Trophoblast cell (in vitro differentiated cells and primary cell): Measurements from ENCODE around the gene FOXK2.

Experiments
- DNase-seq, 2 donors: peaks; one replicate each; pipeline ENCODE4 v3.0.0-alpha.2; 2016
- H2AFZ ChIP-seq: 2 replicates; pipeline ENCODE4 v1.6.1; 2013; ENCODE audit warnings: low read length, moderate library complexity, mild to moderate bottlenecking; ENCODE audit not compliant: insufficient read depth, poor library complexity
- H2AK5ac ChIP-seq: 2 replicates; pipeline ENCODE4 v1.6.1; 2013; ENCODE audit warnings: mild to moderate bottlenecking, low read length
- H2BK120ac ChIP-seq: 2 replicates; pipeline ENCODE4 v1.6.1; 2013; ENCODE audit warnings: low read length, mild to moderate bottlenecking, moderate library complexity; ENCODE audit not compliant: insufficient read depth, poor library complexity
- H2BK12ac ChIP-seq: 2 replicates; pipeline ENCODE4 v1.6.1; 2013; ENCODE audit warnings: mild to moderate bottlenecking, low read length, moderate library complexity
- H2BK5ac ChIP-seq: 2 replicates; pipeline ENCODE4 v1.6.1; 2013; ENCODE audit warnings: low read length, low read depth, moderate library complexity, mild to moderate bottlenecking; ENCODE audit not compliant: poor library complexity
- H3K14ac ChIP-seq: 2 replicates; pipeline ENCODE4 v1.6.1; 2013; ENCODE audit warnings: mild to moderate bottlenecking, low read length
- H3K18ac ChIP-seq: 2 replicates; pipeline ENCODE4 v1.6.1; 2013; ENCODE audit warnings: mild to moderate bottlenecking, low read length
- H3K23ac ChIP-seq: 2 replicates; pipeline ENCODE4 v1.6.1; 2013; ENCODE audit warnings: low read length
- H3K27ac ChIP-seq: 2 replicates; pipeline ENCODE4 v1.5.1; 2013; ENCODE audit warnings: low read depth, mild to moderate bottlenecking, inconsistent platforms, low read length, moderate library complexity
- H3K27me3 ChIP-seq: 2 replicates; pipeline ENCODE4 v1.6.1; 2013; ENCODE audit warnings: inconsistent platforms, mild to moderate bottlenecking, low read length, moderate library complexity; ENCODE audit not compliant: insufficient read depth
- H3K36me3 ChIP-seq, 2 experiments: 1 replicate in 1 of 2; 2 replicates in 1 of 2; pipeline ENCODE4 v1.6.1; 2013; ENCODE audit warnings: low read length in 2 of 2, mild to moderate bottlenecking in 2 of 2, moderate library complexity in 1 of 2; ENCODE audit not compliant: insufficient read depth in 2 of 2, control insufficient read depth in 1 of 2
- H3K4ac ChIP-seq: 2 replicates; pipeline ENCODE4 v1.6.1; 2013; ENCODE audit warnings: low read depth, mild to moderate bottlenecking, low read length, moderate library complexity
- H3K4me1 ChIP-seq, 2 experiments: 1 replicate in 1 of 2; 2 replicates in 1 of 2; pipeline ENCODE4 v1.6.1; 2013; ENCODE audit warnings: low read length in 2 of 2, mild to moderate bottlenecking in 2 of 2, moderate library complexity in 1 of 2; ENCODE audit not compliant: insufficient read depth in 2 of 2, control insufficient read depth in 1 of 2
- H3K4me2 ChIP-seq: 2 replicates; pipeline ENCODE4 v1.6.1; 2013; ENCODE audit warnings: inconsistent platforms, mild to moderate bottlenecking, low read length, moderate library complexity
- H3K4me3 ChIP-seq: 2 replicates; pipeline ENCODE4 v1.5.1; 2013; ENCODE audit warnings: mild to moderate bottlenecking, low read depth, low read length, inconsistent platforms
- H3K79me1 ChIP-seq: one replicate; pipeline ENCODE4 v1.6.1; 2013; ENCODE audit warnings: low read length
- H3K79me2 ChIP-seq: 2 replicates; pipeline ENCODE4 v1.6.1; 2013; ENCODE audit warnings: low read length, mild to moderate bottlenecking; ENCODE audit not compliant: control insufficient read depth, insufficient read depth, poor library complexity
- H3K9ac ChIP-seq: 2 replicates; pipeline ENCODE4 v1.6.1; 2013; ENCODE audit warnings: mild to moderate bottlenecking, low read length
- H3K9me3 ChIP-seq: 2 replicates; pipeline ENCODE4 v1.6.1; 2013; ENCODE audit warnings: low read depth, mild to moderate bottlenecking, control low read depth, inconsistent platforms, low read length; ENCODE audit not compliant: insufficient read depth
- H4K12ac ChIP-seq: 2 replicates; pipeline ENCODE4 v1.6.1; 2013; ENCODE audit warnings: low read depth, mild to moderate bottlenecking, low read length, moderate library complexity
- H4K8ac ChIP-seq: 2 replicates; pipeline ENCODE4 v1.6.1; 2013; ENCODE audit warnings: low read depth, mild to moderate bottlenecking, low read length, moderate library complexity
- H4K91ac ChIP-seq: one replicate; pipeline ENCODE4 v1.6.1; 2013; ENCODE audit warnings: low read depth, mild to moderate bottlenecking, low read length, moderate library complexity
- WGBS: extraction: QIAGEN DNeasy Blood & Tissue Kit; methylation state at CpG from one replicate; pipeline ENCODE4 v1.1.7; 2013; ENCODE audit warnings: missing lambda C conversion rate; ENCODE audit not compliant: insufficient read length, insufficient coverage; ENCODE audit errors: extremely low coverage; 5-methylcytosine and 5-hydroxymethylcytosine counted together

The FOXK2 gene

DNA sequence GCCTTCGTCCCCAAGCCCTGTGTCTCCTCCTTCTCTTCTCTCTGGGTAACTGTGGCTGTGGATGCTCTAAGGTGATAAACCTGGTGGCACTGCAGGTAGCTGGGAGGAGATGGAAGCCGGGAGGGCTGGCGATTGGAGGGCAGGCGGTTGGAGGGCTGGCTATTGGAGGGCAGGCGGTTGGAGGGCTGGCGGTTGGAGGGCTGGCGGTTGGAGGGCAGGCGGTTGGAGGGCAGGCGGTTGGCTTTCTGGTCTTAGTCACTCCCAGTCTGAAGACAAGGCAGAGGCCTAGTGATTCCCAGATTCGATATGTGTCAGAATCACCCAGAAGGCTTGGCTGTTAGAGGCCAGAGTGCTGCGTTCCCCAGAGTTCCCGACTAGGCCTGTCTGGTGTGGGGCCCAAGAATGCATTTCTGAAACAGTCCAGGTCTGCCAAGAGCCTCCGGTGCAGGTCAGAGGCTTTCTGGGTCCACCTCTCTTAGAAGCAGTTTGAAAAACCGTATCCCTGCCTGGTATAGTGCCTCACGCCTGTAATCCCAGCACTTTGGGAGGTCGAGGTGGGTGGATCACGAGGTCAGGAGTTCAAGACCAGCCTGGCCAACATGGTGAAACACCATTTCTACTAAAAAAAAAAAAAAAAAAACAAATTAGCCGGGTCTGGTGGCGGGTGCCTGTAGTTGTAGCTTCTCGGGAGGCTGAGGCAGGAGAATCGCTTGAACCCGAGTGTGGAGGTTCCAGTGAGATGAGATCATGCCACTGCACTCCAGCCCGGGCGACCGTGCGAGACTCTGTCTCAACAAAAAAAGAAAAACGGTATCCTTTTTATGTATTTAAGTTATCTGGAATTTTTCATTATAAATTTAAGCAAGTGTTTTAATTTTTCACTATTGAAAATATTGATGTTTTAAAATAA, 69.0 kb downstream of the FOXK2 start:
- no peaks in the 10 kb centered on the region for H3K27me3 ChIP-seq
- no peak overlapping the region for H3K4me2 ChIP-seq
- no CpG with 5 or more reads among the region's 27 CpGs for WGBS
- no peak overlapping the region for H4K12ac ChIP-seq
- no peak overlapping the region for H2AFZ ChIP-seq
- H3K79me1 ChIP-seq = peaks cover 7% of the 10 kb centered on the region
- no peak overlapping the region for H3K27ac ChIP-seq
- no peak overlapping the region for H2AK5ac ChIP-seq
- DNase-seq = no peak
- H3K9ac ChIP-seq = no peak overlapping the region
- H2BK12ac ChIP-seq = no peak overlapping the region
- H3K4me1 ChIP-seq = peaks cover 13 to 26% of the 10 kb centered on the region in 2 experiments
- H4K91ac ChIP-seq = no peak overlapping the region
- H3K14ac ChIP-seq = no peak overlapping the region
- H3K4ac ChIP-seq = no peak overlapping the region
- H3K79me2 ChIP-seq = peaks cover 2% of the 10 kb centered on the region
- H2BK5ac ChIP-seq = peak overlapping the region; percentile 11
- H3K18ac ChIP-seq = no peak overlapping the region
- no peak overlapping the region for H4K8ac ChIP-seq
- peaks cover 6% of the 10 kb centered on the region for H3K9me3 ChIP-seq
- H3K23ac ChIP-seq = no peak overlapping the region
- no peak overlapping the region for H3K4me3 ChIP-seq
- peaks cover 39% of the 10 kb centered on the region in 2 experiments for H3K36me3 ChIP-seq
- H2BK120ac ChIP-seq = no peak overlapping the region

DNA sequence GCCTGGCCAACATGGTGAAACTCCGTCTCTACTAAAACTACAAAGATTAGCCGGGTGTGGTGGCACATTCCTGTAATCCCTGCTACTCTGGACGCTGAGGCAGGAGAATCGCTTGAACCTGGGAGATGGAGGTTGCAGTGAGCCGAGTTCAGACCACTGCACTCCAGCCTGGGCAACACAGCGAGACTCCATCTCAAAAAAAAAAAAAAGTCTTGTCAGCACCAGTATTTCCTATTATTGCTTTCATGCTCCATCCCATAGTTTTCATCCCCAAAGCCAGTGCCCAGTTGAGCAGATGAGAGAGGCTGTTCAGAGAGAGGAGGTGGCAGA, 70.3 kb downstream of the FOXK2 start:
- Histone ChIP-seq H2AFZ (no peak overlapping the region), H3K79me1 (peaks cover 9% of the 10 kb centered on the region), H3K4me2 (no peak overlapping the region), H3K9ac (no peak overlapping the region), H3K4ac (no peak overlapping the region), H4K12ac (no peak overlapping the region), H3K18ac (no peak overlapping the region), H3K4me3 (no peak overlapping the region), H3K9me3 (peaks cover 6% of the 10 kb centered on the region), H3K4me1 (peaks cover 19 to 34% of the 10 kb centered on the region in 2 experiments), H2BK5ac (no peak overlapping the region), H4K8ac (no peak overlapping the region), H2BK120ac (no peak overlapping the region), H3K23ac (no peak overlapping the region), H4K91ac (no peak overlapping the region), H3K36me3 (peaks cover 36 to 37% of the 10 kb centered on the region in 2 experiments), H3K27ac (no peak overlapping the region), H3K14ac (no peak overlapping the region), H2AK5ac (no peak overlapping the region), H3K27me3 (no peaks in the 10 kb centered on the region), H2BK12ac (no peak overlapping the region), H3K79me2 (peaks cover 2% of the 10 kb centered on the region)
- WGBS = no CpG with 5 or more reads among the region's 6 CpGs
- DNase-seq = no peak

DNA sequence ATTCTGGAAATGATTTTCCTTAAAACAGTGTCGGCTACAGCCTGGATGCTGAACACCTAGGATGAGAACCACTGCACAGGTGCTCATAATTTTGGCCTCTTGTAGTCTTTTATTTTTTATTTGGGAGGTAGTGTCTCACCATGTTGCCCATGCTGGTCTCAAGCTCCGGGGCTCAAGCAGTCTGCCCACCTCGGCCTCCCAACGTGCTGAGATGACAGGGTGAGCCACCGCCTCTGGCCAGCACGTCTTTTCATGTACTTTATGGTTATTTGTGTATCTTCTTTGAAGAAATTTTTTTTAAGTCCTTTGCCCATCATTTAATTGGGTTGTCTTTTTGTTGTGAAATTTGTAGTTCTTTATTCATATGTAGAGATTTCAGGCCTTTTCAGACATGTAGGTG, 70.7 kb downstream of the FOXK2 start:
- Histone ChIP-seq H3K4me3 (no peak overlapping the region), H3K79me1 (peaks cover 9% of the 10 kb centered on the region), H4K91ac (no peak overlapping the region), H3K4ac (no peak overlapping the region), H2BK5ac (no peak overlapping the region), H2AK5ac (no peak overlapping the region), H2BK120ac (no peak overlapping the region), H4K8ac (no peak overlapping the region), H3K36me3 (peaks cover 36 to 37% of the 10 kb centered on the region in 2 experiments), H3K4me2 (no peak overlapping the region), H3K14ac (no peak overlapping the region), H2BK12ac (no peak overlapping the region), H3K18ac (no peak overlapping the region), H3K9me3 (peaks cover 6% of the 10 kb centered on the region), H3K9ac (no peak overlapping the region), H4K12ac (no peak overlapping the region), H3K27ac (no peak overlapping the region), H3K23ac (no peak overlapping the region), H3K4me1 (peaks cover 19 to 36% of the 10 kb centered on the region in 2 experiments), H3K27me3 (no peaks in the 10 kb centered on the region), H3K79me2 (peaks cover 2% of the 10 kb centered on the region), H2AFZ (no peak overlapping the region)
- WGBS = no CpG with 5 or more reads among the region's 6 CpGs
- DNase-seq = no peak

DNA sequence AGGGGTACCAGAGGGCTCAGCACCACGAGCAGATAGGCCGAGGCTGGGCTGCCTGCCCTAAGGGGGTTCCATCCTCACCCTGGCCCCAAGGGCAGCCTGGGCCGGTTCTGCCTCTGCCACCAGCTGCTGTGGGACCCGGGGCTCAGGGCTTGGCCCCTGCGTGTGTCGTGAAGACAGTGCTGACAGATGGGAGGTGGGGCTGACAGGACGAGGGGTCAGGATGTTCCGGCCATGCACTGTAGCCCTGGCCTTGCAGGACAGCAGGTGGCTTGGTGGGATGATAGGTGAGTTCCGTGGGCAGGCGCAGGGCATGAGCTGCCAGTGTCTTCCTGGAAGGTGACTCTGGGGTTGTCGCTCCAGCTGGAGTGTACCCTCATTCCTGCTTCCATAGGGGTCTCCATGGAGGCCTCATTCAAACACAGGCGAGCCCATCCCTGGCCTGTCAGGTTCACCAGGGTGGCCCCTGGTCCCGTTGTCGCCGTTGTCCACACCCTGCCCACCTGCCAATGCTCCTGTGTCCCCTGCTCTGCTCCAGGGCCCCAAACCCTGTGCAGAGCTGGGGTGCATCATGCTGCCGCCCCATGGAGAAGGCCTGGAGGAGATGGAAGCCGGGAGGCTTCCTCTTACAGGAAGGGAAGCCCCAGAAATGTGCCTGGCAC, 71.5 kb downstream of the FOXK2 start:
- Histone ChIP-seq H3K4me3 (no peak overlapping the region), H3K4me1 (peaks cover 19 to 36% of the 10 kb centered on the region in 2 experiments), H3K18ac (no peak overlapping the region), H3K27ac (no peak overlapping the region), H2AFZ (no peak overlapping the region), H3K79me2 (peaks cover 2% of the 10 kb centered on the region), H4K91ac (no peak overlapping the region), H3K27me3 (no peaks in the 10 kb centered on the region), H4K12ac (no peak overlapping the region), H2BK5ac (no peak overlapping the region), H3K79me1 (peaks cover 9% of the 10 kb centered on the region), H4K8ac (no peak overlapping the region), H2BK12ac (no peak overlapping the region), H2AK5ac (no peak overlapping the region), H3K36me3 (peaks cover 38 to 39% of the 10 kb centered on the region in 2 experiments), H3K4me2 (no peak overlapping the region), H2BK120ac (no peak overlapping the region), H3K14ac (no peak overlapping the region), H3K4ac (no peak overlapping the region), H3K9ac (no peak overlapping the region), H3K9me3 (peaks cover 4% of the 10 kb centered on the region), H3K23ac (no peak overlapping the region)
- no peak for DNase-seq
- no CpG with 5 or more reads among the region's 17 CpGs for WGBS
